Endothelial cell of umbilical vein (primary cell): ENCODE data around the gene DDR1.

Experiments
- EZH2 ChIP-seq: IDR thresholded peaks from 2 replicates; pipeline ENCODE4 v1.6.1; 2012; ENCODE audit warnings: borderline replicate concordance, low read depth, mild to moderate bottlenecking, moderate library complexity, low read length, inconsistent platforms; ENCODE audit not compliant: severe bottlenecking
- MAX ChIP-seq: IDR thresholded peaks from 2 replicates; pipeline ENCODE4 v1.6.1; 2011; ENCODE audit not compliant: insufficient read depth, insufficient read length
- MYC ChIP-seq: IDR thresholded peaks from one replicate; pipeline ENCODE4 v1.6.1; 2011; ENCODE audit warnings: mild to moderate bottlenecking, low read depth, low read length
- POLR2A ChIP-seq: IDR thresholded peaks from 2 replicates; pipeline ENCODE4 v1.6.1; 2012; ENCODE audit warnings: low read depth, mild to moderate bottlenecking, control low read depth, low read length
- POLR2AphosphoS5 ChIP-seq: IDR thresholded peaks from 2 replicates; pipeline ENCODE4 v1.6.1; 2012; ENCODE audit warnings: low read depth, mild to moderate bottlenecking, control low read depth, low read length, moderate library complexity; ENCODE audit not compliant: insufficient read depth
- TF ChIP-seq, protein P1 (sequence below), 2 donors: IDR thresholded peaks; 1 replicate in 1 of 2; 2 replicates in 1 of 2; pipeline ENCODE4 v1.5.1; 2011; ENCODE audit warnings: low read length in 2 of 2, mild to moderate bottlenecking in 2 of 2, moderate library complexity in 2 of 2, control low read depth in 1 of 2, inconsistent platforms in 1 of 2, low read depth in 1 of 2; ENCODE audit not compliant: insufficient read depth in 1 of 2; ENCODE audit errors: extremely low read depth in 1 of 2

- TF ChIP-seq, protein P1, sequence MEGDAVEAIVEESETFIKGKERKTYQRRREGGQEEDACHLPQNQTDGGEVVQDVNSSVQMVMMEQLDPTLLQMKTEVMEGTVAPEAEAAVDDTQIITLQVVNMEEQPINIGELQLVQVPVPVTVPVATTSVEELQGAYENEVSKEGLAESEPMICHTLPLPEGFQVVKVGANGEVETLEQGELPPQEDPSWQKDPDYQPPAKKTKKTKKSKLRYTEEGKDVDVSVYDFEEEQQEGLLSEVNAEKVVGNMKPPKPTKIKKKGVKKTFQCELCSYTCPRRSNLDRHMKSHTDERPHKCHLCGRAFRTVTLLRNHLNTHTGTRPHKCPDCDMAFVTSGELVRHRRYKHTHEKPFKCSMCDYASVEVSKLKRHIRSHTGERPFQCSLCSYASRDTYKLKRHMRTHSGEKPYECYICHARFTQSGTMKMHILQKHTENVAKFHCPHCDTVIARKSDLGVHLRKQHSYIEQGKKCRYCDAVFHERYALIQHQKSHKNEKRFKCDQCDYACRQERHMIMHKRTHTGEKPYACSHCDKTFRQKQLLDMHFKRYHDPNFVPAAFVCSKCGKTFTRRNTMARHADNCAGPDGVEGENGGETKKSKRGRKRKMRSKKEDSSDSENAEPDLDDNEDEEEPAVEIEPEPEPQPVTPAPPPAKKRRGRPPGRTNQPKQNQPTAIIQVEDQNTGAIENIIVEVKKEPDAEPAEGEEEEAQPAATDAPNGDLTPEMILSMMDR (IDR thresholded peaks at IDR 0.05; ENCODE audit: extremely low read depth in 1 of 2, insufficient read depth in 1 of 2, low read depth in 1 of 2, low read length in 2 of 2) = no peak
- TF ChIP-seq MAX (no peak), POLR2A (no peak), EZH2 (no peak), MYC (no peak), POLR2AphosphoS5 (no peak)
Measured at GRCh38 chr6:30842754-30843610, 41.3 kb upstream of the DDR1 start.
